Measurements from ENCODE around the gene CEP192. TPM values are rescaled to one million over a fixed set of nuclear protein-coding genes. Genes with fewer than 3 reads are reported as not detected.
A peak's percentile ranks its signal among the peaks of the same experiment; 100 is the strongest.

CEP192 gene
- total and polyA plus RNA-seq, 2 donors (not counting 1 experiment from before 2014, with no cell fraction given), result 39.3 to 47.3 TPM

DNA sequence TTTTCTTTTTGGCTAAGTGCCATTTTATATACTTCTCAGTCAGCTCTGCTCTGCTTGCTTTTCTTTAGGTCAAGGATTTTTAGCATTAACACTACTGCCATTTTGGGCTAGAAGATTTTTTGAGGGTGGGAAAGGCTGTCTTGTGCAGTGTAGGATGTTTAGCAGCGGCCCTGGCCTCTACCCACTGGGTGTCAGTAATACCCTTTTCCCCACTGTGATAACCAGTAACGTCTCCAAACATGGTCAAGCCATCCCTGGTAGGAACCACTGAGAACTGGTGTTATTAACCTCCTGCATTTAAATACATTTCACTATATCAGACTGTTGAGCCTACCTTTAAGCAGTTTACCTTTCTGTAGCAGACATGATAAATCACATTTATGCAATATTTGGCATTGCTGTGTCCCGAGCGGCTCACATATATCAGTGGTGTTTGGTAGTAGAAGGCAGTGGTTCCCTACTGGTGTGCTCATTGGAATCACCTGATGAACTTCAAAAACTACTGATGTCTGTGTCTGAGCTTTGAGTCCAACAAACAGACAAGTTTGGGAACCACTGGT, 70.5 kb downstream of the CEP192 start:
- no peak overlapping the region for H2AFZ ChIP-seq (ENCODE audit: insufficient read depth, low read depth, low read length, poor library complexity, severe bottlenecking)
- no peak for TF ChIP-seq EZH2 (IDR thresholded peaks at IDR 0.05; ENCODE audit: borderline replicate concordance, insufficient read depth, low read depth, low read length, poor library complexity, severe bottlenecking)
- TF ChIP-seq, protein P1, sequence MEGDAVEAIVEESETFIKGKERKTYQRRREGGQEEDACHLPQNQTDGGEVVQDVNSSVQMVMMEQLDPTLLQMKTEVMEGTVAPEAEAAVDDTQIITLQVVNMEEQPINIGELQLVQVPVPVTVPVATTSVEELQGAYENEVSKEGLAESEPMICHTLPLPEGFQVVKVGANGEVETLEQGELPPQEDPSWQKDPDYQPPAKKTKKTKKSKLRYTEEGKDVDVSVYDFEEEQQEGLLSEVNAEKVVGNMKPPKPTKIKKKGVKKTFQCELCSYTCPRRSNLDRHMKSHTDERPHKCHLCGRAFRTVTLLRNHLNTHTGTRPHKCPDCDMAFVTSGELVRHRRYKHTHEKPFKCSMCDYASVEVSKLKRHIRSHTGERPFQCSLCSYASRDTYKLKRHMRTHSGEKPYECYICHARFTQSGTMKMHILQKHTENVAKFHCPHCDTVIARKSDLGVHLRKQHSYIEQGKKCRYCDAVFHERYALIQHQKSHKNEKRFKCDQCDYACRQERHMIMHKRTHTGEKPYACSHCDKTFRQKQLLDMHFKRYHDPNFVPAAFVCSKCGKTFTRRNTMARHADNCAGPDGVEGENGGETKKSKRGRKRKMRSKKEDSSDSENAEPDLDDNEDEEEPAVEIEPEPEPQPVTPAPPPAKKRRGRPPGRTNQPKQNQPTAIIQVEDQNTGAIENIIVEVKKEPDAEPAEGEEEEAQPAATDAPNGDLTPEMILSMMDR (IDR thresholded peaks at IDR 0.05), result no peak
- no peak overlapping the region for H3K27ac ChIP-seq (ENCODE audit: low read length in 2 of 2)
- DNase-seq (no peak), ATAC-seq (ENCODE audit: low read depth) (no peak)
- POLR2A ChIA-PET, result no interaction called here
- H3K36me3 ChIP-seq (replicated peaks in 1 of 2; ENCODE audit: control extremely low read depth in 1 of 2, control insufficient read depth in 1 of 2, extremely low read depth in 1 of 2, insufficient read depth in 2 of 2, low read length in 1 of 2), result peaks cover 14 to 50% of the 10 kb centered on the region in 2 experiments
- Mint-ChIP-seq H3K4me1 (peaks cover 19% of the 10 kb centered on the region), H3K27me3 (no peaks in the 10 kb centered on the region), H3K4me3 (no peak overlapping the region), H3K27ac (no peak overlapping the region), H3K9me3 (ENCODE audit: insufficient read depth) (no peaks in the 10 kb centered on the region)
- H3K4me2 ChIP-seq (replicated peaks; ENCODE audit: low read depth, low read length, poor library complexity, severe bottlenecking), result no peak overlapping the region
- no peaks in the 10 kb centered on the region for H4K20me1 ChIP-seq (ENCODE audit: control insufficient read depth, insufficient read depth, low read length, poor library complexity, severe bottlenecking)
- CTCF ChIA-PET, result interaction anchor here (0.8 to 1.0 kb wide), 2 partner anchors 14 to 24 kb away, joined by 3 read pairs; no protein-coding TSS in a partner anchor
- H3K27me3 ChIP-seq (replicated peaks in 1 of 4; ENCODE audit: control extremely low read depth in 1 of 4, control insufficient read depth in 3 of 4, insufficient read depth in 4 of 4, low read length in 3 of 4), result no peaks in the 10 kb centered on the region
- WGBS (ENCODE audit: insufficient coverage), result 100% methylated on average over 2 of the region's 4 CpGs
- no peak overlapping the region for H3K4me3 ChIP-seq (ENCODE audit: control extremely low read depth in 1 of 5, extremely low read depth in 1 of 5, insufficient read depth in 1 of 5, low read depth in 2 of 5, low read length in 4 of 5)
- H3K9ac ChIP-seq (ENCODE audit: low read length), result no peak overlapping the region
- no peaks in the 10 kb centered on the region for H3K79me2 ChIP-seq (ENCODE audit: control insufficient read depth, insufficient read depth, low read length)
- intact Hi-C loops (cut with micrococcal nuclease), result no loop called here
- H3K9me3 ChIP-seq (ENCODE audit: control extremely low read depth in 1 of 3, control insufficient read depth in 2 of 3, insufficient read depth in 1 of 3, low read length in 2 of 3), result peaks cover 0 to 4% (median 0%) of the 10 kb centered on the region in 3 donors
- peaks cover 5% of the 10 kb centered on the region in 2 donors for H3K4me1 ChIP-seq (ENCODE audit: control insufficient read depth in 2 of 2, insufficient read depth in 2 of 2, low read length in 2 of 2)

GRCh38 chr18:13067124-13067523, 76.0 kb downstream of the CEP192 start:
- H3K4me1 Mint-ChIP-seq, result peaks cover 25% of the 10 kb centered on the region
- H3K4me3 Mint-ChIP-seq, result no peak overlapping the region
- no peaks in the 10 kb centered on the region for H3K27me3 ChIP-seq (replicated peaks in 1 of 4; ENCODE audit: control extremely low read depth in 1 of 4, control insufficient read depth in 3 of 4, insufficient read depth in 4 of 4, low read length in 3 of 4)
- H3K36me3 ChIP-seq (replicated peaks in 1 of 2; ENCODE audit: control extremely low read depth in 1 of 2, control insufficient read depth in 1 of 2, extremely low read depth in 1 of 2, insufficient read depth in 2 of 2, low read length in 1 of 2), result peaks cover 29 to 51% of the 10 kb centered on the region in 2 experiments
- no peaks in the 10 kb centered on the region for H3K9me3 Mint-ChIP-seq (ENCODE audit: insufficient read depth)
- no peaks in the 10 kb centered on the region for H4K20me1 ChIP-seq (ENCODE audit: control insufficient read depth, insufficient read depth, low read length, poor library complexity, severe bottlenecking)
- intact Hi-C loops (cut with micrococcal nuclease), result no loop called here
- H3K4me2 ChIP-seq (replicated peaks; ENCODE audit: low read depth, low read length, poor library complexity, severe bottlenecking), result peak overlapping the region; percentile 36
- POLR2A ChIA-PET, result no interaction called here
- WGBS (ENCODE audit: insufficient coverage), result no CpG with 5 or more reads among the region's 4 CpGs
- peak overlapping the region in 1 of 2 donors; percentile 66 for H3K27ac ChIP-seq (ENCODE audit: low read length in 2 of 2)
- H3K4me1 ChIP-seq (ENCODE audit: control insufficient read depth in 2 of 2, insufficient read depth in 2 of 2, low read length in 2 of 2), result peaks cover 10 to 11% of the 10 kb centered on the region in 2 donors
- H2AFZ ChIP-seq (ENCODE audit: insufficient read depth, low read depth, low read length, poor library complexity, severe bottlenecking), result no peak overlapping the region
- ATAC-seq (ENCODE audit: low read depth) (peak; percentile 57), DNase-seq (peak; percentile 56)
- H3K9ac ChIP-seq (ENCODE audit: low read length), result no peak overlapping the region
- H3K9me3 ChIP-seq (ENCODE audit: control extremely low read depth in 1 of 3, control insufficient read depth in 2 of 3, insufficient read depth in 1 of 3, low read length in 2 of 3), result peaks cover 0 to 4% (median 0%) of the 10 kb centered on the region in 3 donors
- H3K27ac Mint-ChIP-seq, result peak overlapping the region; percentile 69
- no peaks in the 10 kb centered on the region for H3K79me2 ChIP-seq (ENCODE audit: control insufficient read depth, insufficient read depth, low read length)
- CTCF ChIA-PET, result no interaction called here
- H3K27me3 Mint-ChIP-seq, result no peaks in the 10 kb centered on the region
- no peak overlapping the region for H3K4me3 ChIP-seq (ENCODE audit: control extremely low read depth in 1 of 5, extremely low read depth in 1 of 5, insufficient read depth in 1 of 5, low read depth in 2 of 5, low read length in 4 of 5)
- no peak for TF ChIP-seq EZH2 (IDR thresholded peaks at IDR 0.05; ENCODE audit: borderline replicate concordance, insufficient read depth, low read depth, low read length, poor library complexity, severe bottlenecking)
- TF ChIP-seq, protein P1 (IDR thresholded peaks at IDR 0.05), result no peak
